SU-DHL-6 (cell line): Measurements from ENCODE around the gene GMCL1.

Source experiments
- CTCF ChIP-seq: fragments of 200-600 bp; sonication (generic); IDR thresholded peaks from one replicate; pipeline ENCODE4 v1.5.1; 2017; ENCODE audit warnings: antibody characterized with exemption, mild to moderate bottlenecking, low read length, moderate library complexity; ENCODE audit not compliant: insufficient read depth, poor library complexity, severe bottlenecking
- EZH2phosphoT487 ChIP-seq: fragments of 200-600 bp; sonication (generic), shearing (Covaris generic); conservative IDR thresholded peaks from 2 replicates; pipeline ENCODE4 v1.6.1; 2018; ENCODE audit warnings: mild to moderate bottlenecking, antibody characterized with exemption, low read length, moderate library complexity, mixed read lengths

- no peak for TF ChIP-seq CTCF
- TF ChIP-seq EZH2phosphoT487 = no peak
Observed at GRCh38 chr2:69817729-69818501, 11.5 kb upstream of the GMCL1 start.
